ENCODE results near the gene SOD1.

DNA sequence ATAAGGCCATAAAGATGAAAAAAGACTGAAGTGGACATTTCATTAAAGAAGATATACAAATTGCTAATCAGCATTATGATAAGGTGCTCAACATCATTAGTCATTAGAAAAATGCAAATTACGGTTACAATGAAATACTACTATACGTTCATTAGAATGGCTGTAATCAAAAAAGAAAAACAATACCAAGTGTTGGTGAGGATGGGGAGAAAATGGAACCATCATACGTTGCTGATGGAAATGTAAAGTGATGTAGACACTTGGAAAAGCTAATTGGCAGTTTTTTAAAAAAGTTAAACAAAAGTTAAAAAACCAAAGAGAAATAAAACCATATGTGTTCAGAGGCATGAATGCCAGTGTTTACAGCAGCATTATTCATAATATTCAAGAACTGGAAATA is 8.6 kb upstream of the SOD1 start:
- no peak for TF ChIP-seq CTCF (IDR thresholded peaks at IDR 0.05)
- no peak for TF ChIP-seq POLR2AphosphoS5 (IDR thresholded peaks at IDR 0.05)
